Measurements from ENCODE around the gene SH3BP5L. TPM values are rescaled to one million over a fixed set of nuclear protein-coding genes. Genes with fewer than 3 reads are reported as not detected.

SH3BP5L gene
- total and polyA plus RNA-seq, 2 of the 13 experiments (the other 11 are each of a cell fraction or from before 2014, with no cell fraction given): 10.3 to 14.9 TPM

GRCh38 chr1:248872752-248873408 is 47.2 kb upstream of the SH3BP5L start (continued):
- TF ChIP-seq PAWR (CRISPR knock-in tag; IDR thresholded peaks at IDR 0.05; ENCODE audit: borderline replicate concordance) (no peak), ZNF781 (CRISPR knock-in tag; IDR thresholded peaks at IDR 0.05; ENCODE audit: borderline replicate concordance, not compliant biosample characterization) (no peak), ARID5B (CRISPR knock-in tag; IDR thresholded peaks at IDR 0.05) (no peak), E2F5 (CRISPR knock-in tag; conservative IDR thresholded peaks at IDR 0.05) (no peak), TEF (CRISPR knock-in tag; IDR thresholded peaks at IDR 0.05) (no peak), FOXO1 (CRISPR knock-in tag; IDR thresholded peaks at IDR 0.05) (peak; percentile 17; the same call in 1 of the 2 replicates), FLYWCH1 (CRISPR knock-in tag; IDR thresholded peaks at IDR 0.05) (no peak), ATAD3A (CRISPR knock-in tag; IDR thresholded peaks at IDR 0.05) (no peak), SNRNP70 (IDR thresholded peaks at IDR 0.05; ENCODE audit: low read depth, low read length) (no peak), SCMH1 (CRISPR knock-in tag; IDR thresholded peaks at IDR 0.05; ENCODE audit: borderline replicate concordance) (no peak), KIAA2018 (CRISPR knock-in tag; IDR thresholded peaks at IDR 0.05; ENCODE audit: borderline replicate concordance) (no peak), ETV5 (CRISPR knock-in tag; IDR thresholded peaks at IDR 0.05; ENCODE audit: borderline replicate concordance) (no peak), ZNF747 (CRISPR knock-in tag; IDR thresholded peaks at IDR 0.05; ENCODE audit: borderline replicate concordance) (peak; percentile 28; the same call in 1 of the 2 replicates), POGZ (CRISPR knock-in tag; IDR thresholded peaks at IDR 0.05) (no peak; the same call in 1 of the 2 replicates), NFKB2 (CRISPR knock-in tag; IDR thresholded peaks at IDR 0.05; ENCODE audit: borderline replicate concordance) (no peak)
